GM12875 (cell line): ENCODE measurements around the gene IL1RAPL1.

Experiments used
- H3K4me3 ChIP-seq: one replicate; pipeline ENCODE4 v1.5.1; 2011; ENCODE audit warnings: low read depth, low read length, control low read depth
- CTCF ChIP-seq: IDR thresholded peaks from 2 replicates; pipeline ENCODE4 v1.5.1; 2011; ENCODE audit warnings: low read depth, mild to moderate bottlenecking, control low read depth, inconsistent platforms, low read length, moderate library complexity, borderline replicate concordance; ENCODE audit not compliant: insufficient read depth

IL1RAPL1 gene

GRCh38 chrX:29581223-29581622 lies 994.0 kb downstream of the IL1RAPL1 start:
- no peak overlapping the region for H3K4me3 ChIP-seq
- no peak for TF ChIP-seq CTCF

GRCh38 chrX:29587107-29587506 lies 999.9 kb downstream of the IL1RAPL1 start:
- no peak for TF ChIP-seq CTCF
- H3K4me3 ChIP-seq: no peak overlapping the region

- TF ChIP-seq CTCF: no peak
Observed at GRCh38 chrX:29590921-29591320, 1003.7 kb downstream of the IL1RAPL1 start.

GRCh38 chrX:29604381-29604780 lies 1017.1 kb downstream of the IL1RAPL1 start:
- H3K4me3 ChIP-seq: no peak overlapping the region
- TF ChIP-seq CTCF: no peak

More at GRCh38 chrX:29590921-29591320, 1003.7 kb downstream of the IL1RAPL1 start:
- no peak overlapping the region for H3K4me3 ChIP-seq

- no peak overlapping the region for H3K4me3 ChIP-seq
- no peak for TF ChIP-seq CTCF
Observed at GRCh38 chrX:29617276-29617675, 1030.0 kb downstream of the IL1RAPL1 start.

GRCh38 chrX:29617725-29618124 lies 1030.5 kb downstream of the IL1RAPL1 start:
- H3K4me3 ChIP-seq: no peak overlapping the region
- TF ChIP-seq CTCF: 0 out of 2 replicates have a peak, but pooled peaks have one; percentile 9

GRCh38 chrX:29627833-29628232 lies 1040.6 kb downstream of the IL1RAPL1 start:
- TF ChIP-seq CTCF: no peak
- no peak overlapping the region for H3K4me3 ChIP-seq
